Nephron (organoid): ENCODE measurements around the gene RDH12.

Experiments used
- H3K27ac Mint-ChIP-seq, 3 experiments: 2 replicates each; pipeline ENCODE4 v1.8.0; 2020; ENCODE audit warnings: mixed read lengths in 3 of 3, mild to moderate bottlenecking in 2 of 3, moderate library complexity in 1 of 3
- H3K27me3 Mint-ChIP-seq: 2 replicates; pipeline ENCODE4 v1.8.0; 2021; ENCODE audit warnings: low read depth, mild to moderate bottlenecking, moderate library complexity, mixed read lengths
- H3K36me3 Mint-ChIP-seq: 2 replicates; pipeline ENCODE4 v1.8.0; 2020; ENCODE audit warnings: low read depth, mixed read lengths
- H3K4me1 Mint-ChIP-seq: 2 replicates; pipeline ENCODE4 v1.8.0; 2020; ENCODE audit warnings: mixed read lengths
- H3K4me3 Mint-ChIP-seq, 3 experiments: 2 replicates each; pipeline ENCODE4 v1.8.0; 2020; ENCODE audit warnings: mild to moderate bottlenecking in 3 of 3, mixed read lengths in 3 of 3, moderate library complexity in 2 of 3
- H3K9me3 Mint-ChIP-seq: 2 replicates; pipeline ENCODE4 v1.8.0; 2020; ENCODE audit warnings: mixed read lengths
- TF ChIP-seq, protein P1 (sequence below), 3 experiments: fragments of 200-600 bp; sonication (generic); IDR thresholded peaks; one replicate each; pipeline ENCODE4 v1.5.0; 2021; ENCODE audit warnings: antibody characterized with exemption in 3 of 3; ENCODE audit not compliant: unreplicated experiment in 3 of 3

RDH12 gene

DNA sequence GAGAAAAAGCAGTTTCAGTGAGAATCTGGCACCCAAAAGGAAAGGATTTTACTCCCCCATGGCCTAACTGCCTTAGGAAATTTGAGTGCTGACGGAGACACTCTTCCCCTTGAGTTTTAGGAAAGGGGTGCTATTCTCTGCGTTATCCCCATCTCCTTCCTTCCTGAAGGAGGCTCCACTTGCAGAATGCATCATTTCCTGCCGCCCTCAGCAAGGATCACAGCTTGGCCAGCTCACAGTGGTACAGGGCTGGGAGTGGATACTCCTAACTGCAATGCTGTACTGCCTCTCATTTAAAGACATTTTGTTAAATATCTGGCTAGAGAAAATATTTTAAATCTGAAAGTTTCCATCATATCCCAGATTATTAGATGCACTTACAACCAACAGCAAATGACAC lies 33.0 kb downstream of the RDH12 start:
- TF ChIP-seq, protein P1, sequence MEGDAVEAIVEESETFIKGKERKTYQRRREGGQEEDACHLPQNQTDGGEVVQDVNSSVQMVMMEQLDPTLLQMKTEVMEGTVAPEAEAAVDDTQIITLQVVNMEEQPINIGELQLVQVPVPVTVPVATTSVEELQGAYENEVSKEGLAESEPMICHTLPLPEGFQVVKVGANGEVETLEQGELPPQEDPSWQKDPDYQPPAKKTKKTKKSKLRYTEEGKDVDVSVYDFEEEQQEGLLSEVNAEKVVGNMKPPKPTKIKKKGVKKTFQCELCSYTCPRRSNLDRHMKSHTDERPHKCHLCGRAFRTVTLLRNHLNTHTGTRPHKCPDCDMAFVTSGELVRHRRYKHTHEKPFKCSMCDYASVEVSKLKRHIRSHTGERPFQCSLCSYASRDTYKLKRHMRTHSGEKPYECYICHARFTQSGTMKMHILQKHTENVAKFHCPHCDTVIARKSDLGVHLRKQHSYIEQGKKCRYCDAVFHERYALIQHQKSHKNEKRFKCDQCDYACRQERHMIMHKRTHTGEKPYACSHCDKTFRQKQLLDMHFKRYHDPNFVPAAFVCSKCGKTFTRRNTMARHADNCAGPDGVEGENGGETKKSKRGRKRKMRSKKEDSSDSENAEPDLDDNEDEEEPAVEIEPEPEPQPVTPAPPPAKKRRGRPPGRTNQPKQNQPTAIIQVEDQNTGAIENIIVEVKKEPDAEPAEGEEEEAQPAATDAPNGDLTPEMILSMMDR (IDR thresholded peaks at IDR 0.05; ENCODE audit: unreplicated experiment in 3 of 3): no peak
- peaks cover under 1% of the 10 kb centered on the region for H3K27me3 Mint-ChIP-seq

GRCh38 chr14:67735336-67736147 lies 33.9 kb downstream of the RDH12 start:
- H3K36me3 Mint-ChIP-seq: no peaks in the 10 kb centered on the region
- H3K4me3 Mint-ChIP-seq: no peak overlapping the region
- no peaks in the 10 kb centered on the region for H3K9me3 Mint-ChIP-seq
- H3K27me3 Mint-ChIP-seq: no peaks in the 10 kb centered on the region
- H3K4me1 Mint-ChIP-seq: peaks cover 35% of the 10 kb centered on the region
- H3K27ac Mint-ChIP-seq: peak overlapping the region; percentile 32 to 67 (median 41)
- TF ChIP-seq, protein P1 (IDR thresholded peaks at IDR 0.05; ENCODE audit: unreplicated experiment in 3 of 3): no peak

More for the DNA sequence above, 33.0 kb downstream of the RDH12 start:
- peak overlapping the region; percentile 67 to 93 (median 89) for H3K27ac Mint-ChIP-seq
- peaks cover 39% of the 10 kb centered on the region for H3K4me1 Mint-ChIP-seq
- no peaks in the 10 kb centered on the region for H3K36me3 Mint-ChIP-seq
- no peaks in the 10 kb centered on the region for H3K9me3 Mint-ChIP-seq
- H3K4me3 Mint-ChIP-seq: no peak overlapping the region

DNA sequence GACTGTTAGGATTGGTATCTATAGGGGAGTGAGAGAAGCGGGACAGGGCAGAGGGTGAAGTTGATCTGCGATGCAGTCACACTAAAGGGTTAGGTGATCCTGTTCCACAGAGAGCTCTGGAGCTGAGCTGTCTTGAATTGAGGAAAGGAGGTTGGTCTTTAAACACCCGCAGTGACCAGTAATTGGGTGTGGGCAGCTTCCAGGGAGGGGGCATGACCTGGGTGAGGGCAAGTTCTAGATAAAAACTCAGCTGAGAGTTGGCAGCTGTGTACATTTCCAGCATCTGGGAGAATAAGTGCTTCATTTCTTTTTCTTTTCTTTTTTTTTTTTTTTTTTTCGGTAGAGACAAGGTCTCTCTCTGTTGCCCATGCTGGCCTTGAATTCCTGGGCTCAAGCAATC lies 35.1 kb downstream of the RDH12 start:
- TF ChIP-seq, protein P1 (IDR thresholded peaks at IDR 0.05; ENCODE audit: unreplicated experiment in 3 of 3): no peak
- H3K36me3 Mint-ChIP-seq: no peaks in the 10 kb centered on the region
- H3K4me3 Mint-ChIP-seq: no peak overlapping the region
- H3K27me3 Mint-ChIP-seq: no peaks in the 10 kb centered on the region
- no peaks in the 10 kb centered on the region for H3K9me3 Mint-ChIP-seq
- H3K27ac Mint-ChIP-seq: no peak overlapping the region
- peaks cover 35% of the 10 kb centered on the region for H3K4me1 Mint-ChIP-seq

GRCh38 chr14:67738740-67739504 lies 37.2 kb downstream of the RDH12 start:
- no peaks in the 10 kb centered on the region for H3K9me3 Mint-ChIP-seq
- H3K4me1 Mint-ChIP-seq: peaks cover 33% of the 10 kb centered on the region
- H3K36me3 Mint-ChIP-seq: no peaks in the 10 kb centered on the region
- H3K27me3 Mint-ChIP-seq: no peaks in the 10 kb centered on the region
- no peak overlapping the region for H3K4me3 Mint-ChIP-seq
- TF ChIP-seq, protein P1 (IDR thresholded peaks at IDR 0.05; ENCODE audit: unreplicated experiment in 3 of 3): no peak
- H3K27ac Mint-ChIP-seq: peak overlapping the region in 1 of 3 experiments; percentile 85

- peaks cover 8% of the 10 kb centered on the region for H3K4me1 Mint-ChIP-seq
- H3K36me3 Mint-ChIP-seq: peaks cover 23% of the 10 kb centered on the region
- H3K4me3 Mint-ChIP-seq: no peak overlapping the region
- no peaks in the 10 kb centered on the region for H3K27me3 Mint-ChIP-seq
- TF ChIP-seq, protein P1 (IDR thresholded peaks at IDR 0.05; ENCODE audit: unreplicated experiment in 3 of 3): no peak
- H3K27ac Mint-ChIP-seq: no peak overlapping the region
- H3K9me3 Mint-ChIP-seq: peaks cover 2% of the 10 kb centered on the region
Measured at GRCh38 chr14:67744046-67744445, 42.4 kb downstream of the RDH12 start.
